H9 (cell line): Measurements from ENCODE around the gene UBE2U. TPM values are rescaled to one million over a fixed set of nuclear protein-coding genes. Genes with fewer than 3 reads are reported as not detected.

Source experiments
- DNase-seq: peaks from one replicate; pipeline ENCODE4 v3.0.0-alpha.2; 2017
- H2AFZ ChIP-seq: one replicate; pipeline ENCODE4 v1.6.1; 2013; ENCODE audit warnings: mild to moderate bottlenecking, low read length, control low read depth, moderate library complexity
- H2AK5ac ChIP-seq: 2 replicates; pipeline ENCODE4 v1.6.1; 2013; ENCODE audit warnings: low read length, control low read depth, mixed read lengths; ENCODE audit not compliant: insufficient read length
- H2BK120ac ChIP-seq: one replicate; pipeline ENCODE4 v1.6.1; 2013; ENCODE audit warnings: low read depth, mild to moderate bottlenecking, low read length, control low read depth, inconsistent platforms; ENCODE audit not compliant: poor library complexity, severe bottlenecking
- H2BK12ac ChIP-seq: 2 replicates; pipeline ENCODE4 v1.6.1; 2013; ENCODE audit warnings: low read length, control low read depth, mixed read lengths, low read depth; ENCODE audit not compliant: insufficient read length
- H2BK15ac ChIP-seq: 2 replicates; pipeline ENCODE4 v1.6.1; 2013; ENCODE audit warnings: low read depth, low read length, control low read depth
- H2BK20ac ChIP-seq: one replicate; pipeline ENCODE4 v1.6.1; 2013; ENCODE audit warnings: low read depth, mild to moderate bottlenecking, low read length, control low read depth, inconsistent platforms; ENCODE audit not compliant: poor library complexity, severe bottlenecking
- H2BK5ac ChIP-seq: 2 replicates; pipeline ENCODE4 v1.6.1; 2013; ENCODE audit warnings: low read length, control low read depth, mixed read lengths; ENCODE audit not compliant: insufficient read length
- H3K14ac ChIP-seq: 2 replicates; pipeline ENCODE4 v1.6.1; 2013; ENCODE audit warnings: low read length, control low read depth; ENCODE audit not compliant: insufficient read depth
- H3K18ac ChIP-seq: 2 replicates; pipeline ENCODE4 v1.6.1; 2013; ENCODE audit warnings: low read depth, mild to moderate bottlenecking, mixed read lengths, low read length, control low read depth; ENCODE audit not compliant: insufficient read length
- H3K23ac ChIP-seq: 2 replicates; pipeline ENCODE4 v1.6.1; 2013; ENCODE audit warnings: low read length, control low read depth, mixed read lengths, low read depth; ENCODE audit not compliant: insufficient read length
- H3K23me2 ChIP-seq: 2 replicates; pipeline ENCODE4 v1.6.1; 2013; ENCODE audit warnings: low read depth, mild to moderate bottlenecking, mixed read lengths, low read length, control low read depth; ENCODE audit not compliant: insufficient read length, poor library complexity, severe bottlenecking
- H3K27ac ChIP-seq: 2 replicates; pipeline ENCODE4 v1.5.1; 2013; ENCODE audit warnings: low read length, control low read depth, mixed read lengths, low read depth; ENCODE audit not compliant: insufficient read length
- H3K27me3 ChIP-seq: 2 replicates; pipeline ENCODE4 v1.6.1; 2013; ENCODE audit warnings: low read length, control low read depth, inconsistent platforms; ENCODE audit not compliant: insufficient read depth
- H3K4ac ChIP-seq: 2 replicates; pipeline ENCODE4 v1.6.1; 2013; ENCODE audit warnings: low read depth, mild to moderate bottlenecking, control low read depth, inconsistent platforms, low read length, moderate library complexity
- H3K4me1 ChIP-seq: 2 replicates; pipeline ENCODE4 v1.6.1; 2013; ENCODE audit warnings: low read length, control low read depth, inconsistent platforms; ENCODE audit not compliant: insufficient read depth
- H3K4me2 ChIP-seq: 2 replicates; pipeline ENCODE4 v1.6.1; 2013; ENCODE audit warnings: low read length, control low read depth, mixed read lengths; ENCODE audit not compliant: insufficient read length, insufficient read depth
- H3K56ac ChIP-seq: 2 replicates; pipeline ENCODE4 v1.6.1; 2013; ENCODE audit warnings: low read depth, mild to moderate bottlenecking, mixed read lengths, low read length, control low read depth; ENCODE audit not compliant: insufficient read length
- H3K79me1 ChIP-seq: 2 replicates; pipeline ENCODE4 v1.6.1; 2013; ENCODE audit warnings: low read depth, mild to moderate bottlenecking, moderate library complexity, low read length, control low read depth, inconsistent platforms; ENCODE audit not compliant: insufficient read depth, poor library complexity, severe bottlenecking
- H3K79me2 ChIP-seq: 2 replicates; pipeline ENCODE4 v1.6.1; 2013; ENCODE audit warnings: low read length, control low read depth, inconsistent platforms; ENCODE audit not compliant: insufficient read depth
- H3K9ac ChIP-seq: 2 replicates; pipeline ENCODE4 v1.6.1; 2013; ENCODE audit warnings: low read length, control low read depth, mixed read lengths; ENCODE audit not compliant: insufficient read length; ENCODE audit errors: extremely low read depth
- H3K9me3 ChIP-seq: one replicate; pipeline ENCODE4 v1.6.1; 2013; ENCODE audit warnings: low read depth, low read length, inconsistent platforms; ENCODE audit not compliant: control insufficient read depth
- H3T11ph ChIP-seq: one replicate; pipeline ENCODE4 v1.6.1; 2013; ENCODE audit warnings: mild to moderate bottlenecking, low read length, control low read depth, inconsistent platforms
- H4K20me1 ChIP-seq: one replicate; pipeline ENCODE4 v1.6.1; 2013; ENCODE audit not compliant: control insufficient read depth, insufficient read length, insufficient read depth
- H4K5ac ChIP-seq: 2 replicates; pipeline ENCODE4 v1.6.1; 2013; ENCODE audit warnings: low read depth, mild to moderate bottlenecking, mixed read lengths, low read length, control low read depth; ENCODE audit not compliant: insufficient read length
- H4K8ac ChIP-seq: replicated peaks from 2 replicates; pipeline ENCODE4 v1.6.1; 2013; ENCODE audit warnings: low read length, control low read depth, mixed read lengths, low read depth; ENCODE audit not compliant: insufficient read length
- H4K91ac ChIP-seq: 2 replicates; pipeline ENCODE4 v1.6.1; 2013; ENCODE audit warnings: low read depth, mild to moderate bottlenecking, moderate library complexity, mixed read lengths, low read length, control low read depth; ENCODE audit not compliant: insufficient read length
- H3K27ac Mint-ChIP-seq, 3 experiments: 2 replicates in 2 of 3; 3 replicates in 1 of 3; pipeline ENCODE4 v1.8.0; 2020 to 2021; ENCODE audit warnings: mixed read lengths in 3 of 3, mild to moderate bottlenecking in 1 of 3, moderate library complexity in 1 of 3
- H3K27me3 Mint-ChIP-seq: 2 replicates; pipeline ENCODE4 v1.8.0; 2021; ENCODE audit warnings: low read depth, mild to moderate bottlenecking, moderate library complexity, mixed read lengths
- H3K36me3 Mint-ChIP-seq, 3 experiments: 2 replicates in 2 of 3; 3 replicates in 1 of 3; pipeline ENCODE4 v1.8.0; 2020 to 2021; ENCODE audit warnings: low read depth in 3 of 3, mixed read lengths in 3 of 3; ENCODE audit not compliant: insufficient read depth in 1 of 3
- H3K4me1 Mint-ChIP-seq, 2 experiments: 2 replicates each; pipeline ENCODE4 v1.8.0; 2020; ENCODE audit warnings: mixed read lengths in 2 of 2
- H3K4me3 Mint-ChIP-seq, 2 experiments: 2 replicates in 1 of 2; 3 replicates in 1 of 2; pipeline ENCODE4 v1.8.0; 2020 to 2021; ENCODE audit warnings: mild to moderate bottlenecking in 2 of 2, mixed read lengths in 2 of 2, moderate library complexity in 1 of 2
- H3K9me3 Mint-ChIP-seq, 2 experiments: 2 replicates in 1 of 2; 3 replicates in 1 of 2; pipeline ENCODE4 v1.8.0; 2020; ENCODE audit warnings: mild to moderate bottlenecking in 2 of 2, mixed read lengths in 2 of 2, moderate library complexity in 1 of 2
- CTCF ChIP-seq: fragments of 200-600 bp; sonication (generic); conservative IDR thresholded peaks from 3 replicates; pipeline ENCODE4 v1.8.0; 2021; ENCODE audit warnings: antibody characterized with exemption, mild to moderate bottlenecking
- WGBS: extraction: QIAGEN DNeasy Blood & Tissue Kit; methylation state at CpG from one replicate; pipeline ENCODE4 v1.1.7; 2013; ENCODE audit warnings: missing lambda C conversion rate, low lambda C conversion rate, mixed read lengths; ENCODE audit not compliant: insufficient read length; ENCODE audit errors: extremely low coverage; 5-methylcytosine and 5-hydroxymethylcytosine counted together
- total RNA-seq: library from RNA; stranded (reverse); gene quantifications from 2 replicates; pipeline ENCODE4 v1.2.1, GENCODE V29; 2021

The UBE2U gene
- total RNA-seq, 1 experiment from 2014 or later, result not detected

- H3K27me3 Mint-ChIP-seq, result peaks cover 4% of the 10 kb centered on the region
- Histone ChIP-seq H3K56ac (no peak overlapping the region), H3K27me3 (no peaks in the 10 kb centered on the region), H3K79me1 (no peaks in the 10 kb centered on the region), H3K9ac (no peak overlapping the region), H3T11ph (no peak overlapping the region), H3K23me2 (no peaks in the 10 kb centered on the region), H3K4me2 (no peak overlapping the region), H2BK120ac (no peak overlapping the region), H3K4me1 (no peaks in the 10 kb centered on the region), H2AK5ac (no peak overlapping the region), H2BK12ac (no peak overlapping the region), H3K79me2 (no peaks in the 10 kb centered on the region), H3K23ac (no peak overlapping the region), H3K4ac (no peak overlapping the region), H2BK20ac (no peak overlapping the region), H3K14ac (no peak overlapping the region), H2BK15ac (no peak overlapping the region), H4K5ac (no peak overlapping the region), H3K18ac (no peak overlapping the region), H4K20me1 (no peaks in the 10 kb centered on the region), H4K91ac (no peak overlapping the region), H4K8ac (no peak overlapping the region), H2BK5ac (no peak overlapping the region), H2AFZ (no peak overlapping the region), H3K9me3 (no peaks in the 10 kb centered on the region), H3K27ac (no peak overlapping the region)
- DNase-seq, result no peak
- peaks cover 5 to 12% of the 10 kb centered on the region in 2 experiments; a peak in 4 of 5 replicates for H3K9me3 Mint-ChIP-seq
- peaks cover 3 to 5% of the 10 kb centered on the region in 2 experiments; a peak in 2 of 4 replicates for H3K4me1 Mint-ChIP-seq
- H3K36me3 Mint-ChIP-seq, result peaks cover 0 to 4% (median 0%) of the 10 kb centered on the region in 3 experiments; a peak in 2 of 7 replicates
- no peak overlapping the region for H3K27ac Mint-ChIP-seq
- no peak for TF ChIP-seq CTCF
- WGBS, result no CpG with 5 or more reads among the region's 2 CpGs
- H3K4me3 Mint-ChIP-seq, result no peak overlapping the region
Observed at GRCh38 chr1:64295136-64295535, 91.7 kb downstream of the UBE2U start.
